H1 (cell line): Measurements from ENCODE around the gene NLRP8. TPM values are rescaled to one million over a fixed set of nuclear protein-coding genes. Genes with fewer than 3 reads are reported as not detected.

Experiments
- CTCF ChIP-seq, 3 experiments: IDR thresholded peaks; 1 replicate in 2 of 3; 2 replicates in 1 of 3; pipeline versions ENCODE4 v1.5.1 to v1.6.1; 2011; ENCODE audit warnings: low read length in 3 of 3, mild to moderate bottlenecking in 3 of 3, inconsistent platforms in 2 of 3, low read depth in 1 of 3, moderate library complexity in 1 of 3; ENCODE audit not compliant: insufficient read depth in 1 of 3; ENCODE audit errors: control extremely low read depth in 1 of 3
- JUN ChIP-seq: IDR thresholded peaks from 2 replicates; pipeline ENCODE4 v1.6.1; 2011; ENCODE audit warnings: low read depth, mild to moderate bottlenecking, improper control_type of control experiment, low read length
- POLR2AphosphoS5 ChIP-seq: IDR thresholded peaks from 2 replicates; pipeline ENCODE4 v1.6.1; 2011; ENCODE audit warnings: low read depth, low read length
- SIX5 ChIP-seq: IDR thresholded peaks from 2 replicates; pipeline ENCODE4 v1.6.1; 2011; ENCODE audit warnings: mild to moderate bottlenecking, low read depth, low read length
- SRF ChIP-seq: IDR thresholded peaks from 2 replicates; pipeline ENCODE4 v1.6.1; 2011; ENCODE audit warnings: mild to moderate bottlenecking, low read depth, low read length, moderate library complexity
- polyA plus RNA-seq, 7 experiments: library from polyadenylated mRNA; depleted of rRNA in 3 of 7; stranded (reverse) in 5 of 7; unstranded in 2 of 7; fragments of >200 nt in 5 of 7; fragments of 200-250 nt in 2 of 7; gene quantifications; 1 replicate in 5 of 7; 2 replicates in 1 of 7; 4 replicates in 1 of 7; pipeline versions ENCODE4 v1.2.1 to v1.2.3, GENCODE V29; 2011 to 2013; ENCODE audit warnings: missing spikeins in 2 of 7, mixed read lengths in 2 of 7
- total RNA-seq: library from RNA; stranded (reverse); fragmentation: NEBNext Ultra II Directional; extraction: Animal tissue kit (Norgen Biotek cat#: 25700); gene quantifications from 2 replicates; pipeline ENCODE4 v1.2.1, GENCODE V29; 2021

NLRP8 gene
- total and polyA plus RNA-seq, 2 of the 8 experiments (the other 6 are each of a cell fraction or from before 2014, with no cell fraction given) = not detected

GRCh38 chr19:55923556-55923955, 24.1 kb upstream of the NLRP8 start (continued):
- TF ChIP-seq CTCF (IDR thresholded peaks at IDR 0.05; ENCODE audit: control extremely low read depth in 1 of 3, insufficient read depth in 1 of 3, low read depth in 1 of 3, low read length in 3 of 3) (no peak), SIX5 (no peak), POLR2AphosphoS5 (no peak), JUN (no peak), SRF (no peak)
- TF ChIP-seq, all 59 proteins: peak for 0
